HG03095 (cell line): Measurements from ENCODE around the gene CEP152.

Experiments used
- ATAC-seq: cut with Tn5 transposase; IDR thresholded peaks from one replicate; pipeline ENCODE4 v1.9.1; 2021; ENCODE audit warnings: moderate library complexity; ENCODE audit not compliant: unreplicated experiment

CEP152 gene

DNA sequence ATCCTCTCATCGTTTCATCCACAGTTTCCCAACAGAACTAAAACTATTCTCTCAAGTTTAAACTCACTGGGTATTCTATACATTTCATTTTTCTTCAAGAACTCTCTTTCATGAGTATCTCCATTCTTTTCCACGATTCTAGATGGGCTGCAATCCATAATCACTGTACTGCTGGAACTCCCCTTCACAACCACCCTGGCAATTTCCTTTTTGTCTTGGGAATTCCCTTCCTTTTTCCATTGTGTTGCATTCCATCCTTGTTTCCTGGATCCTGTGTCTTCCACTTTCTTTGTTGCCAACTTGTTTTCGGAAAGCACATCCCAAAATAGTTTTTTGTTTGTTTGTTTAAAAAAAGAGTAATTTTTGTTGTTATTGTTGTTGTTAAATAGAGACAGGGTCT, 98.3 kb downstream of the CEP152 start:
- no peak for ATAC-seq

DNA sequence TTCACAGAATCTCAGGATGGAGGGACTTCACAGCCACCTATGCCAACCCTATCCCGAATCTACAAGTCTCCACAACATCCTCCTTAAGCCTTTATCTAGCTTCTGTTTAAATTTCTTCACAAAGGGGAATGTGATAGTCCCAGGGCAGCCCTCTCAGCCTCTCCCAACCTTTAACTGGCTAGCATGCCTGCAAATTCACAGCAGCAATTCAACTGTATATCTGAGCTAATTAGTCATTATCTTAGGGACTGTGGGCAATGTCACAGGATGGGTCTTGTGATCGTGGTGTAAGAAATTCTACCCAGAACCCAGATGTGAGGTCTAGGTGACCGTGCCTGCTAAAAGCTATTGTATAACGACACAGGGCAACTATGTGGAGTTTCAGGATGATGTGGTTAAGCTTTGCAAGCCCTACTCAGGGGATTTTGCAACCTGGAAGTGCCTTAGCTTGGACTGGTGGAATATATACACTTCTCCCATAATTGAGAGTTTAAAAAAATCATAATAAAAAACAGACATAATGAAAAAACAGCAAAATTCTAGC, 99.8 kb downstream of the CEP152 start:
- ATAC-seq = no peak

DNA sequence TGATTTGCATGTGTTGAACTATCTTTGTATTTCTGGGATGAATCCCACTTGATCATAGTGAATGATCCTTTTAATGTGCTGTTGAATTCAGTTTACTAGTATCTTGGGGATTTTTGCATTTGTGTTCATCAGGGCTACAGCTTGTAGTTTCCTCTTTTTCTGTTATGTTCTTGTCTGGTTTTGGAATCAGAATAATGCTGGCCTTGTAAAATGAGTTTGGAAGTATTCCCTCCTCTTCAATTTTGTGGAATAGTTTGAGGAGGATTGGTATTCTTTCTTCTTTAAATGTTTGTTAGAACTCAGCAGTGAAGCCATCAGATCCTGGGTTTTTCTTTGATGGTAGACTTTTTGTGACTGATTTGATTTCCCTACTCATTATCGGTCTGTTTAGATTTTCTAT, 102.2 kb downstream of the CEP152 start:
- no peak for ATAC-seq

DNA sequence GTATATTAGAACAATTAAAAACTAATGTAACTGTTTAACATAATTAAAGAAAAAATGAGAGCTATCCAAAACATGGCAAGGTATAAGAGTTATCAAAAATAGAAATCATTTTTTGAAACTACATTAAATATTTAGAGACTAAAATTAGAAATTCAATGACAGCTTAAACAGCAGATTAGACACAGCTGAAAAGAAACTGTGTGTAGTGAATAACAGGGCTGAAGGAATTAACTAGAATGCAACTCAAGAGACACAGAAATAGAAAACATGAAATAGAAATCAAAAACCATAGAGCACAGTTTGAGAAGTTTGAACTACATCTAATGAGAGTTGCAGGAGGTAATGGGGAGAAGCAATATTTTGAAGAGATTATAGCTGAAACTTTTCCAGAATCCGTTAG, 105.5 kb downstream of the CEP152 start:
- no peak for ATAC-seq

DNA sequence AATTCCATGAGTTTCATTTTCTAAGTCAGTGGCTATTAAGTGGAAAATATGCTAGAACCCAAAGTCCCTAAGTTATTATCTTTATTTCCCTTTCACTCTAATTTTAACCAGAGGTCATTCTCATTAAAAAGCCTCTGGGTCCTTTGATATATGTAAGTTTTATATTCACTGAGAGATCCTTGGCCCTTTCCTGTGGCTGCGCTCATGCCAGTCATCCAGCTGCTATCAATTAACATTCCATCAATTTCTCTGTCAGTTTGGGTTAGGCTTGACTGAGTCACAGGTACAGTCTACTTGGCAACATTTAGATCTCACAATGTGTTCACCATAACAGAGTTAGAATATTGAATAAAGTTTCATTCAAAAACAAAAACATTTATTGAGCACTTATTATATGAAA, 107.3 kb downstream of the CEP152 start:
- no peak for ATAC-seq

DNA sequence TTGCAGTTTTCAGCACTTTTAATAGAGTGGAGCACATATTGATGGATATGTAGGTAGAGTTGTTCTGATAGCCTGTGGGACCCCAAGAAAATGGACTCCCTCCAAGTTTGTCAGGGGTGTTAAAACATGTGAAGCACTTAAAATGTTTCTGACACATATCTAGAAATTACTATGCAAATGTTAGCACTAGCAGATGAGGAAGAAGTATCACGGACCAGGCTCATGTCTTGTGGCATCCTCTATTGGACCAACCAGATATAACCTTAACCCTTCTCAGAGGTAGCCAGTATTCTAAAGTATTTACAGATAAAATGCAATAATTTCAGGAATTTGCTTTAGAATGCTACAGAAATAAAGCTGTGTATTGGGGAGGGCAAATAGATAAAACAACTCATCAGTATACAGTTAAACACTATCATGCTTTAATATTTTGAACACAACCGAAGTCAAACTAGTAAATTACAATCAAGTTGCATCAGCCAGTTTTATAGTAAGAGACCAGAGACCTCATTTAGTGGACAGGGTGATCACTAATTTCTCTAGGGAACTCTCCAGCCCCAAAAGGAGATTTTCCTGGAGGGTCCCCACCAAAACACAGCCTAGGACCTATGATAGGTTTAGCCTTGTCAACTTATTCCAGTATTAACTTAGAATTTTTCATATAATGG, 108.2 kb downstream of the CEP152 start:
- ATAC-seq = no peak

DNA sequence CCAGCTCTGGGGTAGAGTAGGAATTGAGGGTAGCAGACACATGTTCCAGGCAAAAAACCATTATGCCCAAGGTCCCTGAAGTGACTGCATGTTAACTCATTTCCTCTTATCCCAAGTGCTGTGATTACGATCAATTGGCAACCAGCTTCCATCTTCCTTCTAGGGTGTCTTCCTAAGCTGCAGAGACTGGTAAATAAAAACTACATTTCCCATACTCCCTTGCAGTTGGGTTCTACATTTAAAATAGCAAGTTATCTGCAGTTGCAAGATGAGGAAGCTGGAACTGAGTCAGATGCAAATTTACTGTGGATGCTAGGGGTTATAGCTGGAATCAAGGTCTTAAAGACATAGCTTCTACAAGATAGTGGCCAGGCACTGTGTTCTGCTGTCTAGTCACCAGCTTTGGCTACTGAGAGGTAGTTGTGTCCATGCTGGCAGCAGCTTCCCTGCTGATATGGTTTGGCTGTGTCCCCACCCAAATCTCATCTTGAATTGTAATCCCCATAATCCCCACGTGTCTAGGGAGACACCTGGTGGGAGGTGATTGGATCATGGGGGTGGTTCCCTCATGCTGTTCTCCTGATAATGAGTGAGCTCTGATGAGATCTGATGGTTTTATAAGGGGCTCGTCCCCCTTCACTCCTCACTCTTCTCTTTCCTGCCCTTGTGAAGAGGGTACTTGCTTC, 114.1 kb downstream of the CEP152 start:
- no peak for ATAC-seq

DNA sequence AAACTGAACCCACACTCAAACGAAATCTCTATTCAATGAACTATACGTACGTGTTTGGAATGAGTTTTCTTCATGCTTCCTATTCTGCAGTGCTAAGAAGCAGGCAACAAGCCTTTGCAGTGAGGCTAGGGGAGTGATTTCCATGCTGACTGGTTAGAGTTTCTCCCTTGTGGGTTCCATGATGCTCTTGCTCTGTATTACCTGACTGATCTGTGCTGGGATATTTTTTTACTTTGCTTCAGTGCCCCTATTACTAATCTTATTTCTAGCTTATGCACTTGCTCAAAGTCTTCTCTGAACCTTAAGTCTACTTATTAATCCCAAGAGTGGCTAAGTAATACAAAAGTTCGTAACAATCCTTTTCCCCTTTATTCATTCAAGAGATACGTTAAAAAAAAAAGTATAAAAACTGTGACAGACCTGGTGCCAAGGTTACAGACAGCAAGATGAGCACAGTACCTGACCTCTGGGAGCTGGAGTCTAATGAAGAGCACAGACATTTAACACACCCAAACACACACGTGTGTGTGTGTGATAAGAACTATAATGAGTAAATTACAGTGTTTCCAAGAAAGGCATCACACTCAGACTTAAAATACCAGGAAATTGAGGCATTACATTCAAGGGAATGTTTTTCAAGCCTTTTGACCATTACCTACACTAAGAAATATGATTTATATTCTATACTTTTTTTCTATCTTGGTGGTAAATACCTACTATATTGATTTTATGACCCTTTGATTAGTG, 114.9 kb downstream of the CEP152 start:
- ATAC-seq = no peak

DNA sequence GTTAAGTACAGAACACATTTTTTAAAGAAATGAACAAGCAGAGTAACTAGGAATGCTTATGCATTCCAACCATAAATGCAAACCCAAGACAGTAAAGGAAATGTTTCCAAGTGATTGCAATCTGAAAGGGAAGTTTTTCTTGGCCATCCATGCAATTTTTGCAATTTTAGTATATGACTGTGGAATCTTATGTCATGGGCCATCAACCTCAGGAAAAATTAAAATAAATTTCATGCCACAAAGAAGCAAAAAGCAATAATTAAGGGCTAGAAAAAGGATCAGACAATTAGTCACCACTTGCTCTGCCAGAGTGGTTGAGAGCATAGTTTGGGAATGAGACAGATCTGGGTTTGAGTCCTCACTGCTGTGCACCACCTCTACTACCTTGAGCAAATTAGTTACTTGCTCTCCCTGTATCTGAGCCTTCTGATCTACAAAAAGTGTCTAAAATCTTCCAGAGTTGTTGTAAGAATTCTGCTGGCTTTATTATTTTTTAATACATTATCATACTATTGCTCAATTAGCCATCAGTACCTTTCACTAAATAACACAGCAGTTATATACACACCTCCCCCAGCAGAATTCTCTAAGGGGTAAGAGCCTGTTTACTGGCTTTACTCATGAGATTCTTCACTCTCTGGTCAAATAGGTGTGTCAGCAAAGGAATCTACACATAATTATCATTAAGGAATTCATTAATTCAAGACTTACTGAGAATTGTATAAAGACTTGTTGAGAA, 115.6 kb downstream of the CEP152 start:
- ATAC-seq = no peak

DNA sequence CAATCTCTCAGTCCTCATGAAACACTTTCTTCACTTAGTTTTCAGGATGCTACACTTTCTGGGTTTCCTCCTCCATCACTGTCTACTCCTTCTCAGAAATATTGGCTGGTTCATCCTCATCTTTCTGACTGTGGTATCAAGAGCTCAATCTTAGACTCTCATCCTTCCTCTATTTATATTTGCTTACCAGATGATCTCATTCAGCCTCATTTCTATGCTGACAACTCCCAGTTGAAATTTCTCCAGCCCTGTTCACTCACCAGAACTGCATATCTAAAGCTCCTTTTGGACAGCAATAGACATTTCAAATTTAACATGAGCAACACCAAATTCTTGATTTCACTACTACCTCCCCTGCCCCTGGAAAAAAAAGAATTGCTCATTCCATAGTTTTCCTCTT, 117.4 kb downstream of the CEP152 start:
- ATAC-seq = no peak

DNA sequence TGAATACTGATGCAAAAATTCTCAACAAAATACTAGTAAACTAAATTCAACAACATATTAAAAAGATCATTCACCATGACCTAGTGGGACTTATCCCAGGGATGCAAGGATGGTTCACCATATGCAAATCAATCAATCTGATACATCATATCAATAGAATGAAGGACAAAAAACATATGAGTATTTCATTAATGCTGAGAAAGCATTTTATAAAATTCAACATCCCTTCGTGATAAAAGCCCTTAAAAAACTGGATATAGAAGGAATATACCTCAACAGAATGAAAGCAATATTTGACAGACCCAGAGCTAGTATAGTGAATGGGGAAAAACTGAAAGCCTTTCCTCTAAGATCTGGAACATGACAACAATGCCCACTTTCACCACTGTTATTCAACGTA, 122.4 kb downstream of the CEP152 start:
- no peak for ATAC-seq
